DMS53 treated with DMSO at 0.1 percent for 48 hours (cell line): ENCODE measurements around the gene MTMR12.
"Not testable (repeated sequence)": the region's sequence is repeated elsewhere in the genome, so short reads cannot be mapped to it uniquely, and the experiment has no call there.

Experiments
- DNase-seq: peaks from one replicate; lab custom pipeline; 2025; ENCODE audit not compliant: unreplicated experiment; lab: John Stamatoyannopoulos, UW

MTMR12 gene

DNA sequence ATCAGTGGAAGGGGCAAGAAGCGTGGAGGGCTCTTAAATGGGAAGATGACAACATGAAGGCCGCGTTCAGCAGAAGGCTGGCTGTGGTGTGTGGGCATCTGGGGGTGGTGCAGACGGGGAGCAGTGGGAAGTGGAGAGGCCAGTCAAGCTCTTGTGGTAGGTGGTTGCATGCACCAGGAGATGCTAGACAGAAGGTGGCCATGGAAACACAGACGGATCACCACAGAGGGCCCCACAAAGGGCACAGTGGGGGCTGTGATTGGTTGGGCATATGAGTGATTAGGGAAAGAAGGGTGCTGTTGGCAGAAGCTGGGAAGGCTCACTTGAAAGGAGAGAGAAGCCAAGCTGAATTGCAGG lies 14.7 kb downstream of the MTMR12 start:
- no peak for DNase-seq

DNA sequence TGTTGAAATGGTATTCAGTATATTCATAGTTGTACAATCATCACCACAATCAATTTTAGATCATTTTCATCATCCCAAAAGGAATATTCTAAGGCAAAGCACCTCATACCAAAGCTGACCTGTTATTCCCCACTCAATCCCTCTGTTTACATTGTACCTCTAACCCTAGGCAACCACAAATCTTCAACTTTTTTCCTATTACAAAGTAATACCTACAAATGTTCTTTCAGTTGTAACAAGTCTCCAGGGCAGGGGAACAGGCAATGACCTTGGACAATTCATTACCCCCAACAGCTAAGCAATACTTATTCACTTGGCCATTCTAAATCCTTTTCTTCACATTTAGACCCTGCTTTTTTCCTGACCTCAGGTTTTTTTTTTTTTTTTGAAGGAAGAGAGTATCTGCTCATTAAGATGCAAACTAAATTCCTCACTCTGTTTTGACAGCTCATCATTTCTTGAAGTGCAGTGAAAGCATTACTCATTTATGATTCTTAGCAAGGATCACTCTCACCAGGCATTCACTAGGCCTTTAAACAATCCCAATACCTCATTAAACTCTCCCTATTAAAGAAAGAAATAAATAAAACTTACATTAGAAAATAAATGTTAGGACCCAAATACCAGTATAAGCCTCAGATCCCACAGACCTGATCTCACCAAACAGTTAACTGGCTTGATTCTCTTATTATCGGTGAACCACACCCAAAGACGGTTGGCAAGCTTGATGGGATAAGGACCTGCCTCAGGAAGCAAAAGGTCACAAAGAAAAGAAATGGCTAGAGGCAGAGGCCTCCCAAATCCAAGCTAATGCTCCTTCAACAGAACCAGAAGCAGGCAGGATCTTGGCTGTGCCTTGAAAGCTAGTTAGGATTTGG lies 15.3 kb downstream of the MTMR12 start:
- DNase-seq = no peak

DNA sequence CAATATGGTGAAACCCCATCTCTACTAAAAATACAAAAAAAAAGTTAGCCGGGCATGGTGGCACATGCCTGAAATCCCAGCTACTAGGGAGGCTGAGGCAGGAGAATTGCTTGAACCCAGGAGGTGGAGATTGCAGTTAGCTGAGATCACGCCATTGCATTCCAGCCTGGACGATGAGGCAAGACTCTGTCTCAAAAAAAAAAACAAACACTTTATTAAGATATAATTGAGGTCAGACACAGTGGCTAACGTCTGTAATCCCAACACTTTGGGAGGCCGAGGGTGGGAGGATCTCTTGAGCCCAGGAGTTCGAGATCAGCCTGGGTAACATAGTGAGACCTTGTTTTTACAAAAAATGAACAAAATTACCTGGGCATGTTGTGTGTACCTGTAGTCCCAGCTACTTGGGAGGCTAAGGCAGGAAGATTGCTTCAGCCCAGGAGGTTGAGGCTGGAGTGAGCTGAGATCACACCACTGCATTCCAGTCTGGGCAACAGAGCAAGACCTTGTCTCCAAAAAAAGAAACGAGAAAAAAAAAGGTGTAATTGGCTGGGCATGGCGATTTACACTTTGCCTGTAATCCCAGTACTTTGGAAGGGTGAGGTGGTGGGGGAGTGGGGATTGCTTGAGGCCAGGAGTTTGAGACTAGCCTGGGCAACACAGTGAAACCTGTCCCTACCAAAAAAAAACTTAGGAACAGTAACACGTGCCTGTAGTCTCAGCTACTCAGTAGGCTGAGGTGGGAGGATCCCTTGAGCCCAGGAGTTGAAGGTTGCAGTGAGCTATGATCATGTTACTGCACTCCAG lies 16.6 kb downstream of the MTMR12 start:
- DNase-seq = not testable (repeated sequence)

DNA sequence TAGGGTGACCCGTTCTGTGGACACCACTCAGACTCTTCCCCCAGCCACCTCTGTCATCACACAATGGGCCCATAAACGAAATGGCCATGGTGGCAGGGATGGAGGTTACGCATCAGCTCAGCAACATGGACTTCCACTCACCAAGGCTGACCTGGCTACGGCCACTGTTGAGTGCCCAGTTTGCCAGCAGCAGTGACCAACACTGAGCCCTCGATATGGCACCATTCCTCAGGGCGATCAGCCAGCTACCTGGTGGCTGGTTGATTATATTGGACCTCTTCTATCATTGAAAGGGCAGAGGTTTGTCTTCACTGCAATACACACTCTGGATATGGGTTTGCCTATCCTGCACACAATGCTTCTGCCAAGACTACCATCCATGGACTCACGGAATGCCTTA lies 21.1 kb downstream of the MTMR12 start:
- DNase-seq = no peak

DNA sequence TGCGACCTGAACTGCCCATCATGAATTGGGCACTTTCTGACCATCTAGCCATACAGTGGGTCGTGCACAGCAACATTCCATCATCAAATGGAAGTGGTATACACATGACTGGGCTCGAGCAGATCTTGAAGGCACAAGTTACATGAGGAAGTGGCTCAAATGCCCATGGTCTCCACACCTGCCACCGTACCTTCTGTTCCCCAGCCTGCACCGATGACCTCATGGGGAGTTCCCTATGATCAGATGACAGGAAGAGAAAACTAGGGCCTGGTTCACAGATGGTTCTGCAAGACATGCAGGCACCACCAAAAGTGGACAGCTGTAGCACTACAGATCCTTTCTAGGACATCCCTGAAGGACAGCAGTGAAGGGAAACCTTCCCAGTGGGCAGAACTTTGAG lies 21.8 kb downstream of the MTMR12 start:
- no peak for DNase-seq

DNA sequence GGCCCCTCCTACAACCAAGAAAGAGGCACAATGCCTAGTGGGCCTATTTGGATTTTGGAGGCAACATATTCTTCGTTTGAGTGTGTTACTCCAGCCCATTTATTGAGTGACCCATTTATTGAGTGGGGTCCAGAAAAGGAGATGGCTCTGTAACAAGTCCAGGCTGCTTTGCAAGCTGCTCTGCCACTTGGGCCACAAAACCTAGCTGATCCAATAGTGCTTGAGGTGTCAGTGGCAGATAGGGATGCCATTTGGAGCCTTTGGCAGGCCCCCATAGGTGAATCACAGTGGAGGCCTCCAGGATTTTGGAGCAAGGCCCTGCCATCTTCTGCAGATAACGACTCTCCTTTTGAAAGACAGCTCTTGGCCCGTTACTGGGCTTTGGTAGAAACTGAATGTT lies 22.2 kb downstream of the MTMR12 start:
- not testable (repeated sequence) for DNase-seq

DNA sequence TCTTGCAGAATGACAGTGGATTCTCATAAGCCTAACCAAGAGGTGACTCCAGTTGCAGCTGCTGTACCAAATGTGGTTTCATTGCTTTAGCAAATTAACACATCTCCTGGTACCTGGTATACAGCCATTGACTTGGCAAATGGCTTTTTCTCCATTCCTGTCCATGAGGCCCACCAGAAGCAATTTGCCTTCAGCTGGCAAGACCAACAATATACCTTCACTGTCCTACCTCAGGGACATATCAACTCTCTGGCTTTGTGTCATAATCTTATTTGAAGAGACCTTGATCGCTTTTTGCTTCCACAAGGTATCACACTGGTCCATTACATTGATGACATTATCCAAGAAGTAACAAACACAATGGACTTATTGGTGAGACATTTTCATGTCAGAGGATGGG lies 22.8 kb downstream of the MTMR12 start:
- not testable (repeated sequence) for DNase-seq

DNA sequence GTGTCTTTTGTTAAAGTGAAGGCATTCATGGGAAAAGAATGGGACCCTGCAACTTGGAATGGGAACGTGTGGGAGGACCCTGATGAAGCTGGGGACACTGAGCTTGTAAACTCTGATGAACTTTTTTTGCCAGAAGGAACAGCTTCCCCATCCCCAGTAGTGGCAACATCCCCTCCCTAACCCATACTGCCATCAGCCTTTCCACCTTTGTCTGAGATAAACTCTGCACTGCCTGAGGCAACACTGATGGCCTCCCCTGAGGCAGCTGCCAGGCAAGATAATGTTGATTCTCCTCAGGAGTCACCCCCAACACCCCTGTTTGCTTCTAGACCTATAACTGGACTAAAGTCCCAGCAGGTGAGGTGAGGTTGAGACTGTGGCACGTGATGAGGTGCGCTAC lies 24.6 kb downstream of the MTMR12 start:
- DNase-seq = not testable (repeated sequence)

DNA sequence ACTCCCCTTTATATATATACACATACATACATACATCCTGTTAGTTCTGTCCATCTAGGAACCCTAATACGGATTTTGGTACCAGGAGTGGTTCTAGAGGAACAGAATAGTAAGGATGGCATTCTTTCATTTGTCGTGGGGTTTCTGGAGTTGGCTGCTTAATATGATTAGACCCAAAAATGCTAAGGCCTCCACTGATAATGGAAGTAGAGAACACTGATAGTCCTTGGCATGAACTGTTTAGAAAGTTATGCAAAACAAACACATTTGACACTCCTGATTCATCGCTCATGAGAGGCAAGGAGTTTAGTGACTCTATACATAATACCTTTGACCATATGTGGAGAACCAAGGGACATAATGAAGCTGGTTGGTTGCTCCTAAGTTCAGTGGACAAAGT lies 25.2 kb downstream of the MTMR12 start:
- not testable (repeated sequence) for DNase-seq

DNA sequence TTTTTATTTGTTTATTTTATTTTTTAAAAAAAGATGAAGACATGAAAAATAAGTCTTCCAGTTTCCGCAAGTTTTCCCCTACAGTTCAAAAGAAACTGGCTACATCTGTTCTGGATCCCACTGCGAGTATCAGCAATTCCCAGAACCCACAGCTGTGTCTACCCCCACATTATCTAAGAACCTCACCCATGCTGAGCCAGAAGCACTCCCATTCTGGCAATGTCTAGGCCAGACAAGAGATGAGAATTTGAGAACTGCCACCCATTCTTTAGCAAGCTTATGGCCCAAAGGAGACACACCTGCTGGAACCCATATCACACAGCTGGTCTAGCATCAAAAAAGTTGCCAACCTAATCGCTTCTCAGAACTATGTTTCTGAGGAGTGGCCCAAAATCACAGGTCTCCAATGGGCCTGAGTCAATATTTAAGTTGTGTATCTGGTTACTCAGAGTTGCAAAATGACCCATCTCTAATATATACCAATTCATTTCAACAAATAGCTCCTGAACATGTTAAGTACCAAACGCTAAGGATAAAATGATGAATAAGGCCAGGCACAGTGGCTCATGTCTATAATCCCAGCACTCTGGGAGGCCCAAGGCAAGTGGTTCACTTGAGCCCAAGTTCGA lies 27.1 kb downstream of the MTMR12 start:
- no peak for DNase-seq

DNA sequence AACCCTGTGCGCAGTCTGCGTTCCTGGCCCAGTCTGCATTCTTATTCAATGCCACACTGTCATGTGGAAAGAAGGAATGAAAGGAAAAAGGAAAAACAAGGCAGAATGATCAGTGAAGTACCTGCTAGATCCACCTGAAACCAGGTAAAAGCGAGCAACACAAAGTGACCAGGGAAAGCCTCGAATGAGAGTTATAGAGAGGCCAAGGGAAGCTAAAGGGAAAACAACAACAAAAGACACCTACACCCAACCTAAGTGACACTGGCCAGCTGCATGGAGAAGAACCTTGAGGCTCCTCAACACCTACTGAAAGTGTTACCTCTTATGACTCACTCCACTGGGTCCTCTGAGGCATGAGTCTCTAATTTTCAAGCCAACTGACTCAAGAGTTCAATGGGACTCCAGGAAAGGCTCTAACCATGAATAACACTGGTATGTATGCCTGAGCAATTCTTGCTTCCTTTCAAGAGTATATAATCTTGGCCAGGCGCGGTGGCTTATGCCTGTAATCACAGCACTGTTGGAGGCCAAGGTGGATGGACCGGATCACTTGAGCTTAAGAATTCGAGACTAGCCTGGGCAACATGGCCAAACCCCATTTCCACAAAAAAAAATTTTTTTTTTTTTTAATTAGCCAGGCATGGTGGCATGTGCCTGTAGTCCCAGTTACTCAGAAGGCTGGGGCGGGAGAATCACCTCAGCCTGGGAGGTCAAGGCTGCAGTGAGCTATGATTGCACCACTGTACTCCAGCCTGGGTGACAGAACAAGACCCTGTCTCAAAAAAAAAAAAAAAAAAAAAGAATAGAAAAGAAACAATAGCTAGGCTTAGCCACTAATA lies 29.0 kb downstream of the MTMR12 start:
- DNase-seq = no peak

DNA sequence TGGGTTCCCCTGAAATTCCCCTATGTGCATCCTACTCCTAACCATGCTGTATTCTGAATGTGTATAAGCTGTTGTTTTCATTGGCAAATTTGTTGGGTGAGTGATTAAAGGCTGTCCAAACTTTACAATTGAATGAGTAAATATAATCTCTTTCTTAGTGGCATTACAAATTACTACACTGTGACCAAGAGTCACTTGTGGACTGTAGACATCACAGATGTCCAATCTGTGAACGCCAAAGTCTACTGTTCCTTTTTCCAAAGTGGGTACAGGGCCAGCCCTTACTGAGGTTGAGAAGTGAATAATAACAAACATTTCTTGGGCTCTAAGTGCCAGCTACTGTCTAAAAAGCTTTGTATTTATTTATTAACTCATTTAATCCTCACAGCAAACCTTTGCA lies 29.7 kb downstream of the MTMR12 start:
- DNase-seq = no peak

DNA sequence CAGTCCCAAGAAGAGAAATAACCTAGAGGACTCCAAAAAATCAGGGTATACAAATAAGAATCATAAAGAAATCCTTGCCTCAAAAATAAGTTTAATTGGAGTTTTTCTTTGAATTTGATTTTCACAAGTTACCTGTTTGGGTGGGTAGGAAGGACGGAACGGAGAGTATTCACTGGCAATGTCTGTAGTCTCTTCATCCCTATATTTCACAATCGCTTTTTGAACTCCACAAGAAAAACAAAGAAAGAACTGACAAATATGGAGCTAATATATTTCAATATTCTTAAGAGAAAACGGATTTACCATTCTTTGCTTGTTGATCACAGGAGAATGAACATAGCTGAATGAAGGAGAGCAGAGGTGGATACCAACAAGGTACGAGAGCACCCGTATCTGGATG lies 30.1 kb downstream of the MTMR12 start:
- no peak for DNase-seq

DNA sequence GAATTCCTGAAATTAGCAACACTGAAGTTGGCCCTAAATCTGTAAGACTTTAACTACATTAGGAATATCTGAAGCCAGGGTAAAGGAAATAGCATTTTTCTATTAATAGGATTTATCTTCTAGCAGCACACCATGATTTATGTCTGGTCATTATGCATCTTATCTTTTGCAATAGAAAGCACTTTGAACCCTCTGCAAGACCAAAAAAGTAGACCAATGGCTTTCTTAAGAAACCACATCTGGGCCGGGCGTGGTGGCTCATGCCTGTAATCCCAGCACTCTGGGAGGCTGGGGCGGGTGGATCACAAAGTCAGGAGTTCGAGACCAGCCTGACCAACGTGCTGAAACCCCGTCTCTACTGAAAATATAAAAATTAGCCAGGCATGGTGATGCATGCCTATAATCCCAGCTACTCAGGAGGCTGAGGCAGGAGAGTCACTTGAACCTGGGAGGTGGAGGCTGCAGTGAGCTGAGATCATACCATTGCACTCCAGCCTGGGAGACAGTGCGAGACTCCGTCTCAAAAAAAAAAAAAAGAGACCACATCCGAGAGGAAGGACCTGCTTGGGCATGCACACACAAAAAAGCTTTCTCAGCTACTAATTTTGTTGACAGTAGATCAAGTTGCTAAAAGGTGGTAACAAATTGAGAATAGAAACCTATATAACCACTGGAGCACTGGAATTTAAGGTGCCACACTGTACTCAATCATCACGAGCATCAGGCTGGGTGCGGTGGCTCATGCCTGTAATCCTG lies 31.2 kb downstream of the MTMR12 start:
- not testable (repeated sequence) for DNase-seq

DNA sequence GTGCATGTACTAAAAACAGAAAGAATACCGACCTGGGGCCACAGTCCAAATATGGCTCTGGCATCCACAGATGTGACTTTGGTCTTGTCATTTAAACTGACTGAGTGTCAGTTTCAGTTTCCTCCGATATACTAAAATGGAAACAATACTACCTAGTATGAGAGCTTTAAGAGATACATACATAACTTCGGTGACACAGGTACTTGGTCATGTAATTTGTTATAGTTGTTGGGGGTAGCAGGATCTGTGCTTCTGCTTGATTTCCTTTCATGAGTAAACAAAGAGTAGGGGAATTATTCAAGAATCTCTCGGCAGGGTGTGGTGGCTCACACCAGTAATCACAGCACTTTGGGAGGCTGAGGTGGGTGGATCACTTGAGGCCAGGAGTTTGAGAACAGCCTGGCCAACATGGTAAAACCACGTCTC lies 32.1 kb downstream of the MTMR12 start:
- no peak for DNase-seq

DNA sequence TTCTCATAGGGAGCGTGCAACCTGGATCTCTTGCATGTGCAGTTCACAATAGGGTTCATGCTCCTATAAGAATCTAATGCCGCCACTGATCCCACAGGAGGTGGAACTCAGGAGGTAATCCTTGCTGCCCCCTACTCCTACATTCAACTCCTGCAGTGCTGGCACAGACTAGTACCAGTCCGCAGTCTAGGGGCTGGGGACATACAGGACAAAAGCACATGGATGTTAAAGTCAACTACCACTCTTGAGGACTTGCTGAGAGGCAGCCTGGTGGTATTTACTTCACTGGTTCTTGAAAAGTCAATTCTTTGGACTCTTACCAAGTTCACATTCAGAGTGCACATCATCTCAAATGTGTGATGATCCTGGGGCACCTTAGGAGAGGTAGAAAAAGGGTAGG lies 33.0 kb downstream of the MTMR12 start:
- no peak for DNase-seq

DNA sequence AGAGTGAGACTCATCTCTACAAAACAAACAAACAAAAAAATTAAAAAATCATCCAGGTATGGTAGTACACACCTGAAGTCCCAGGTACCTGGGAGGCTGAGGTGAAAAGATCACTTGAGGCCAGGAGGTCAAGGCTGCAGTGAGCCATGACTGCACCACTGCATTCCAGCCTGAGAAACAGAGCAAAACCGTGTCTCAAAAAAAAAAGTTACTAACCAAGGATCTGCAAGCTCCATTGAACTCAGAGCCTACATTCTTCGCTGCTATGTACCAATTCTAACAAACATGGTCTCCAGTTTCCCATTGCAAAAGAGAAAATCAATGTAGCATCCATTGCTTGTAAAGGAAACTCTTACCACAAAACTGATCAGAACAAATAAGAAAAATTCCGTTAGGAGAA lies 33.5 kb downstream of the MTMR12 start:
- DNase-seq = no peak

DNA sequence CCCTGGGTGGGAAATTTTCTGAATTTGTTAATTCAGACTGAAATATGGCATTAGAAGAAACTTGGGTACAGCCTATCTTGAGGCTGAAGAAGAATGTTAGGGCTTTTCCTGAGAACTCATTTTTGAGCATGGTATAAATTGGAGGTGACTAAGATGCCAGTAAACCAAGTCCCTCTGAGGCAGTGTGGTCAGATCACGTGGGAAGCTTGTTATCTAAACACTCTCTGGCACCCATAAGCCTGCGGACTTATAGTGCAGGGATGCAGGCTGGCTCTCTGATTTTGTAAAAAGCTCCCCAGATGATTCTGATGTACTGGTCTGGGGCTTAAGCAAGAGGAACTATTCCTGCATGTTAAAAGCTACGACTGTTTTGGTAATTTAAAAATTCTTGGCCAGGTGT lies 34.3 kb downstream of the MTMR12 start:
- DNase-seq = no peak

DNA sequence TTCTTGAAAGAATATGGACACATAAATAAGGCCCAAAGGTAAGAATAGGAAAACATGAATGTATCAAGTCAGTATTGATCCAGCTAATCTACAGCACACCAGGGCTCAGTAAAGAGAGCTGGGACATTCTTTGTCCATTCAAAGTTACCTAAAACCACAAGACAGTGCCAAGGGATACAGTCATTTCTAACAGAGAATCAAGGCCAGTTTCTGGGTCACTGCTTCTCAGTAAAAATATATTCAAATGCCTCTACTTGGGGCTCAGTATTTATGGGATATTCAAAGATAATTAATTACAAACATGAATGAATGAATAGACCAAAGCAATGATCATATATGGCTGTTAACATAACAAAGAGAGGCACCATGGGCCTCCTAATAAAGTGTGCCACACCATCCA lies 34.9 kb downstream of the MTMR12 start:
- DNase-seq = no peak

DNA sequence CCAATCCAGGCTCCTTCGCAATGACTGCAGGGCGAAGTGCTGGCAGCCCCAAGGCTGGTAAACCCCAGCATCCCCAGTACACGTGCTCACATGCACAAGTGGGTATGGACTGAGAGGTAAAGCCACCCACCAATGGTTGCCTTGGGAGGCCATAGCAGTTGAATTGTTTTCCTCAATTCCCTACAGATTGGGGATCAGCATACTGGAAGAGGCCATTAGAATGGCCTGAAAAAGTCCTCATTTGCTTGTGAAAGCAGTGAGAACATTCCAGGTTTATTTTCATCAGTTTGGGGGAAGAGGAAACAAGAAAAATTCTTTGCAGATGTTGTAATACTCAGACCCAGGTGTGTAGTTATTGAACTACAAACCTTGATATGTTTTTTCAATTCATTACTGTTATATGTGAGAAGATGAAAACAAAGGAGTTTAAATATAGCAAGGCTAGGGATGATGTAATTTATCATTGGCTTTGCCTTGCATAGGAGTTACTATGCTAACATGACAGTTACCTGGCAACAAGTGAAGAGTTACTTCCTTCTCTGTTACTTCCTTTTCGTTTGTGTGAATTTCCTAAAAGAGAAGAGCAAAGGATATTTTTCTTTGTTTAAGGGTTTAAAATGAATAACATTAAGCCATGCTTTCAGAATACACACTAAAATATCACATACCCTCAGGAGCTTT lies 36.4 kb downstream of the MTMR12 start:
- peak; percentile 13 for DNase-seq
